ENCODE measurements around the gene PPP4R2. TPM values are rescaled to one million over a fixed set of nuclear protein-coding genes. Genes with fewer than 3 reads are reported as not detected.

Gene PPP4R2
- total and polyA plus RNA-seq, 2 experiments from 2014 or later = 51.0 to 91.4 TPM

- Histone ChIP-seq H3K4me1 (ENCODE audit: insufficient read depth) (peaks cover 25% of the 10 kb centered on the region), H3K4me3 (no peak overlapping the region), H3K9me2 (replicated peaks; ENCODE audit: insufficient read depth) (no peaks in the 10 kb centered on the region), H3K79me2 (no peaks in the 10 kb centered on the region), H2AFZ (no peak overlapping the region), H3K27ac (peak overlapping the region; percentile 81), H3K4me2 (peak overlapping the region; percentile 58), H4K20me1 (ENCODE audit: insufficient read depth, poor library complexity, severe bottlenecking) (no peaks in the 10 kb centered on the region), H3K36me3 (replicated peaks; ENCODE audit: insufficient read depth, low read depth) (no peaks in the 10 kb centered on the region), H3K27me3 (no peaks in the 10 kb centered on the region), H3K9me3 (ENCODE audit: low read depth) (no peaks in the 10 kb centered on the region)
- DNase-seq (ENCODE audit: low spot score) = peak; percentile 86
- TF ChIP-seq EZH2 (IDR thresholded peaks at IDR 0.05; ENCODE audit: borderline replicate concordance) = no peak
- TF ChIP-seq EZH2phosphoT487 (IDR thresholded peaks at IDR 0.05; ENCODE audit: low read depth, severe bottlenecking, unreplicated experiment) = no peak
- TF ChIP-seq, protein P1, sequence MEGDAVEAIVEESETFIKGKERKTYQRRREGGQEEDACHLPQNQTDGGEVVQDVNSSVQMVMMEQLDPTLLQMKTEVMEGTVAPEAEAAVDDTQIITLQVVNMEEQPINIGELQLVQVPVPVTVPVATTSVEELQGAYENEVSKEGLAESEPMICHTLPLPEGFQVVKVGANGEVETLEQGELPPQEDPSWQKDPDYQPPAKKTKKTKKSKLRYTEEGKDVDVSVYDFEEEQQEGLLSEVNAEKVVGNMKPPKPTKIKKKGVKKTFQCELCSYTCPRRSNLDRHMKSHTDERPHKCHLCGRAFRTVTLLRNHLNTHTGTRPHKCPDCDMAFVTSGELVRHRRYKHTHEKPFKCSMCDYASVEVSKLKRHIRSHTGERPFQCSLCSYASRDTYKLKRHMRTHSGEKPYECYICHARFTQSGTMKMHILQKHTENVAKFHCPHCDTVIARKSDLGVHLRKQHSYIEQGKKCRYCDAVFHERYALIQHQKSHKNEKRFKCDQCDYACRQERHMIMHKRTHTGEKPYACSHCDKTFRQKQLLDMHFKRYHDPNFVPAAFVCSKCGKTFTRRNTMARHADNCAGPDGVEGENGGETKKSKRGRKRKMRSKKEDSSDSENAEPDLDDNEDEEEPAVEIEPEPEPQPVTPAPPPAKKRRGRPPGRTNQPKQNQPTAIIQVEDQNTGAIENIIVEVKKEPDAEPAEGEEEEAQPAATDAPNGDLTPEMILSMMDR (IDR thresholded peaks at IDR 0.05; ENCODE audit: poor library complexity) = no peak
- 39% methylated on average over 7 of the region's 7 CpGs for WGBS (ENCODE audit: low lambda C conversion rate, missing lambda C conversion rate)
These were observed 35.6 kb upstream of the PPP4R2 start for GRCh38 chr3:72960812-72961518.

GRCh38 chr3:72961752-72962151 lies 34.9 kb upstream of the PPP4R2 start:
- no peak for DNase-seq (ENCODE audit: low spot score)
- 68% methylated on average over 4 of the region's 4 CpGs for WGBS (ENCODE audit: low lambda C conversion rate, missing lambda C conversion rate)

GRCh38 chr3:72962317-72962716 lies 34.3 kb upstream of the PPP4R2 start:
- H3K27me3 ChIP-seq = no peaks in the 10 kb centered on the region
- H4K20me1 ChIP-seq (ENCODE audit: insufficient read depth, poor library complexity, severe bottlenecking) = no peaks in the 10 kb centered on the region
- DNase-seq (ENCODE audit: low spot score) = no peak
- TF ChIP-seq EZH2phosphoT487 (IDR thresholded peaks at IDR 0.05; ENCODE audit: low read depth, severe bottlenecking, unreplicated experiment) = no peak
- TF ChIP-seq, protein P1 (IDR thresholded peaks at IDR 0.05; ENCODE audit: poor library complexity) = no peak
- no peak for TF ChIP-seq EZH2 (IDR thresholded peaks at IDR 0.05; ENCODE audit: borderline replicate concordance)
- peak overlapping the region; percentile 81 for H3K27ac ChIP-seq
- H2AFZ ChIP-seq = no peak overlapping the region
- no peaks in the 10 kb centered on the region for H3K9me3 ChIP-seq (ENCODE audit: low read depth)
- no peaks in the 10 kb centered on the region for H3K9me2 ChIP-seq (replicated peaks; ENCODE audit: insufficient read depth)
- H3K4me1 ChIP-seq (ENCODE audit: insufficient read depth) = peaks cover 21% of the 10 kb centered on the region
- no peak overlapping the region for H3K4me3 ChIP-seq
- no peak overlapping the region for H3K4me2 ChIP-seq
- H3K36me3 ChIP-seq (replicated peaks; ENCODE audit: insufficient read depth, low read depth) = no peaks in the 10 kb centered on the region
- H3K79me2 ChIP-seq = no peaks in the 10 kb centered on the region

More at GRCh38 chr3:72961752-72962151, 34.9 kb upstream of the PPP4R2 start:
- no peaks in the 10 kb centered on the region for H3K27me3 ChIP-seq
- H3K4me2 ChIP-seq = peak overlapping the region; percentile 58
- no peak for TF ChIP-seq EZH2 (IDR thresholded peaks at IDR 0.05; ENCODE audit: borderline replicate concordance)
- no peak for TF ChIP-seq EZH2phosphoT487 (IDR thresholded peaks at IDR 0.05; ENCODE audit: low read depth, severe bottlenecking, unreplicated experiment)
- TF ChIP-seq, protein P1 (IDR thresholded peaks at IDR 0.05; ENCODE audit: poor library complexity) = no peak
- H3K36me3 ChIP-seq (replicated peaks; ENCODE audit: insufficient read depth, low read depth) = no peaks in the 10 kb centered on the region
- H3K9me3 ChIP-seq (ENCODE audit: low read depth) = no peaks in the 10 kb centered on the region
- peak overlapping the region; percentile 81 for H3K27ac ChIP-seq
- no peaks in the 10 kb centered on the region for H3K9me2 ChIP-seq (replicated peaks; ENCODE audit: insufficient read depth)
- H4K20me1 ChIP-seq (ENCODE audit: insufficient read depth, poor library complexity, severe bottlenecking) = no peaks in the 10 kb centered on the region
- no peak overlapping the region for H3K4me3 ChIP-seq
- H3K79me2 ChIP-seq = no peaks in the 10 kb centered on the region
- no peak overlapping the region for H2AFZ ChIP-seq
- peaks cover 21% of the 10 kb centered on the region for H3K4me1 ChIP-seq (ENCODE audit: insufficient read depth)

All from hepatocyte (in vitro differentiated cells).